Hepatocyte (in vitro differentiated cells): ENCODE measurements around the gene ADIRF.

Source experiments
- EZH2 ChIP-seq: fragments of 200-600 bp; sonication (generic); IDR thresholded peaks from 2 replicates; pipeline ENCODE4 v1.6.1; 2016; ENCODE audit warnings: antibody characterized with exemption, mild to moderate bottlenecking, borderline replicate concordance
- EZH2phosphoT487 ChIP-seq: fragments of 200-600 bp; sonication (generic); IDR thresholded peaks from one replicate; pipeline ENCODE4 v1.6.1; 2018; ENCODE audit warnings: antibody characterized with exemption, mild to moderate bottlenecking, low read depth, moderate library complexity; ENCODE audit not compliant: unreplicated experiment, severe bottlenecking
- TF ChIP-seq, protein P1 (sequence below): fragments of 200-600 bp; sonication (generic); IDR thresholded peaks from 2 replicates; pipeline ENCODE4 v1.5.1; 2016; ENCODE audit warnings: antibody characterized with exemption, mild to moderate bottlenecking; ENCODE audit not compliant: poor library complexity

DNA sequence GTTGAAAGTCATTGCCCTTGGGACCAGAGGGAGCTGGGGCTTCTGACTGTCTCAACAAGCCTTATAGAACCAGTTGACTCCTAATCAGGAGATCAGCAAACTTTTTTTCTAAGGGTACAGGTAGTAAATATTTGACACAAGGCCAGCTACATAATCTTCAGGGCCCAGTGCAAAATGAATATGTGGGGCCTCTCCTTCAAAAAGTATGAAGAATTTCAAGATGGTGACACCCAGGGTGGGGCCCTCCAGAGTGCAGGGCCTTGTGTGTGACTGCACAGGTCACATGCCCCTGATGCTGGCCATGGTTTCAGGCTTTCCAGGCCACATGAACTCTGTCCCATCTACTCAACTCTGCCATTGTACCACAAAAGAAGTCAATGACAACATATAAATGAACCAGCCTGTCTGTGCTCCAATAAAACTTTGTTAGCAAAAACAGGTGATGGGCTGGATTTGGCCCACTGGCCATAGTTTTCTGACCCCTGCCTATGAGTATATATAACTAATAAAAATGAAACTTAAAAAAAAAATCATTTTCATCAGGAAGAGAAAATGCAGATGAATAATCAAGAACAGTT lies 17.0 kb upstream of the ADIRF start:
- TF ChIP-seq EZH2 (no peak), EZH2phosphoT487 (no peak)
- TF ChIP-seq, protein P1, sequence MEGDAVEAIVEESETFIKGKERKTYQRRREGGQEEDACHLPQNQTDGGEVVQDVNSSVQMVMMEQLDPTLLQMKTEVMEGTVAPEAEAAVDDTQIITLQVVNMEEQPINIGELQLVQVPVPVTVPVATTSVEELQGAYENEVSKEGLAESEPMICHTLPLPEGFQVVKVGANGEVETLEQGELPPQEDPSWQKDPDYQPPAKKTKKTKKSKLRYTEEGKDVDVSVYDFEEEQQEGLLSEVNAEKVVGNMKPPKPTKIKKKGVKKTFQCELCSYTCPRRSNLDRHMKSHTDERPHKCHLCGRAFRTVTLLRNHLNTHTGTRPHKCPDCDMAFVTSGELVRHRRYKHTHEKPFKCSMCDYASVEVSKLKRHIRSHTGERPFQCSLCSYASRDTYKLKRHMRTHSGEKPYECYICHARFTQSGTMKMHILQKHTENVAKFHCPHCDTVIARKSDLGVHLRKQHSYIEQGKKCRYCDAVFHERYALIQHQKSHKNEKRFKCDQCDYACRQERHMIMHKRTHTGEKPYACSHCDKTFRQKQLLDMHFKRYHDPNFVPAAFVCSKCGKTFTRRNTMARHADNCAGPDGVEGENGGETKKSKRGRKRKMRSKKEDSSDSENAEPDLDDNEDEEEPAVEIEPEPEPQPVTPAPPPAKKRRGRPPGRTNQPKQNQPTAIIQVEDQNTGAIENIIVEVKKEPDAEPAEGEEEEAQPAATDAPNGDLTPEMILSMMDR: no peak
